Pons (tissue), 1 donor: ENCODE results near the gene MCCC2.
A peak's percentile ranks its signal among the peaks of the same experiment; 100 is the strongest.
"Not testable (repeated sequence)": the region's sequence is repeated elsewhere in the genome, so short reads cannot be mapped to it uniquely, and the experiment has no call there.

Source experiments
- DNase-seq: peaks from one replicate; pipeline ENCODE4 v3.0.0-alpha.2; 2016; ENCODE audit warnings: low spot score

MCCC2 gene

DNA sequence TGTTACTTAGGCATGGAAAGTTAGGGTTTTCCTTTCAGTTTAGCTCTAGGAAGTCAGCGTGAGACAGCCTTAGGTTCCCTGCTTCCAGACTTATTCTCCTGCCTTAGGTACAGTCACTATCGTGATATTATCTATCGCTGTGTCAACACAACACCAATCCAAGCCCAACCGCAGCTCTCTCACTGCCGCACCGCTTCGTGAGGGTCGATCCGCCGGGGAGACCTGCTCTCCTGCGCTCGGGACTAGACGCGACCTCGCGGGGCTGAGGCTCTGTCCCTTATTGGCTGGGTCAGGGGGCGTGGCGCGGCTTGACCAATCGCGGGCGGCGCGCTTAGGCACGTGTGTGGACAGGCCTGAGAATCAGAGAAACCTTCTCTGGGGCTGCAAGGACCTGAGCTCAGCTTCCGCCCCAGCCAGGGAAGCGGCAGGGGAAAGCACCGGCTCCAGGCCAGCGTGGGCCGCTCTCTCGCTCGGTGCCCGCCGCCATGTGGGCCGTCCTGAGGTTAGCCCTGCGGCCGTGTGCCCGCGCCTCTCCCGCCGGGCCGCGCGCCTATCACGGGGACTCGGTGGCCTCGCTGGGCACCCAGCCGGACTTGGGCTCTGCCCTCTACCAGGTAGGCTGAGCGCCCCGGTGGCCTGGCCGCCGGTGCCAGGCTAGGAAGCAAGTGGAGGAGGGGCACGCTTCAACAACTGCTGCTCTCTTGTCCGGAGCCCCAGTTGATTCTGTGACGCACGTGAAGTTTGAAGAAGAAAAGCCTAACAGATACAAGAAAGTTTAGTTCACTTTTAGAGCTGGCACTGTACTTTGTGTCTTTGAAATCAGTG is at the start of gene MCCC2:
MCCC2 (plus strand) TSS at position 400 of the 825 bp plus-strand sequence; CDS start at position 486, 86 bp downstream.
- peak; percentile 93 for DNase-seq

DNA sequence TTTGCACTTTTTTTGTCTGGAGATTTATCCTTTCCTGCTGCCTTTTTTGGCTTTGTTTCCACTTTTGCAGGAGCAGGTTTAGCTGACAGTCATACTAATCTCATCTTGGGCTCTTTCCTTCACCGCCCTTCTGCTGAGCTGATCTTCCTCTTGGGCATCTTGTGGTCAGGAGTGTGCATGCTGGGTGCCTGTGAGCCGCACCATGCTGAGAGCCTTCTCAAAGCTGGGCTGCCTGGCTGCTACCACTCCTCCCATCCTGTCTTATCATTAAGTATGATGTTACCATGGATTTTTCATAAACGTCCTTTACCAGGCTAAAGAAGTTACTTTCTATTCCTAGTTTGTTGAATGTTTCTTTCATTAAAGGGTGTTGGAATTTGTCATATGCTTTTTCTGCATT is 49.5 kb upstream of the MCCC2 start:
- DNase-seq = no peak

DNA sequence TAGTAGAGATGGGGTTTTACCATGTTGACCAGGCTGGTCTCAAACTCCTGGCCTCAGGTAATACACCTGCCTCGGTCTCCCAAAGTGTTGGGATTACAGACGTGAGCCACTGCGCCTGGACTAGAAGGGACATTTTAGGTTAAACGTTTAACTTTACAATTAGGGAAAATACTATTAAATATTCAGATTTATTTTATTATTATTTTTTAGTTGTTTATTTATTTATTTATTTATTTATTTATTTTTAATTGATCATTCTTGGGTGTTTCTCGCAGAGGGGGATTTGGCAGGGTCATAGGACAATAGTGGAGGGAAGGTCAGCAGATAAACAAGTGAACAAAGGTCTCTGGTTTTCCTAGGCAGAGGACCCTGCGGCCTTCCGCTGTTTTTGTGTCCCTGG is 36.3 kb upstream of the MCCC2 start:
- not testable (repeated sequence) for DNase-seq

DNA sequence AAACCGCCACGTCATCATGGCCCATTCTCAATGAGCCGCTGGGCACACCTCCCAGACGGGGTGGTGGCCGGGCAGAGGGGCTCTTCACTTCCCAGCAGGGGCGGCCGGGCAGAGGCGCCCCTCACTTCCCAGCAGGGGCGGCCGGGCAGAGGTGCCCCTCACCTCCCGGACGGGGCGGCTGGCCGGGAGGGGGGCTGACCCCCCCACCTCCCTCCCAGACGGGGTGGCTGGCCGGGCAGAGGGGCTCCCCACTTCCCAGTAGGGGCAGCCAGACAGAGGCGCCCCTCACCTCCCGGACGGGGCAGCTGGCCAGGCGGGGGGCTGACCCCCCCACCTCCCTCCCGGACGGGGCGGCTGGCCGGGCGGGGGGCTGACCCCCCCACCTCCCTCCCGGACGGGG is 35.6 kb upstream of the MCCC2 start:
- not testable (repeated sequence) for DNase-seq

GRCh38 chr5:71552026-71552749 is 35.0 kb upstream of the MCCC2 start:
- DNase-seq = not testable (repeated sequence)

DNA sequence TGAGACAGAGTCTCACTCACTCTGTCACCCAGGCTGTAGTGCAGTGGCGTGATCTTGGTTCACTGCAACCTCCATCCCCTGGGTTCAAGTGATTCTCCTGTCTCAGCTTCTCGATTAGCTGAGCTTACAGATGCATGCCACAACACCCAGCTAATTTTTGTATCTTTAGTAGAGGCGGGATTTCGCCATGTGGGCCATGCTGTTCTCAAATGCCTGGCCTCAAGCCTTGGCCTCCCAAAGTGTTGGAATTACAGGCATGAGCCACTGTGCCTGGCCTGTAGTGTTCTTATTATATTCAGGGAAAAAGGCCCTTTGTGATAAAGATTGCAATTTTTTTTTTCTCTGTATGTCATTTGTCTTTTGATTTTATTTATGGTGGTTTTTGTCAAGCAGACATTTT is 24.0 kb upstream of the MCCC2 start:
- no peak for DNase-seq

DNA sequence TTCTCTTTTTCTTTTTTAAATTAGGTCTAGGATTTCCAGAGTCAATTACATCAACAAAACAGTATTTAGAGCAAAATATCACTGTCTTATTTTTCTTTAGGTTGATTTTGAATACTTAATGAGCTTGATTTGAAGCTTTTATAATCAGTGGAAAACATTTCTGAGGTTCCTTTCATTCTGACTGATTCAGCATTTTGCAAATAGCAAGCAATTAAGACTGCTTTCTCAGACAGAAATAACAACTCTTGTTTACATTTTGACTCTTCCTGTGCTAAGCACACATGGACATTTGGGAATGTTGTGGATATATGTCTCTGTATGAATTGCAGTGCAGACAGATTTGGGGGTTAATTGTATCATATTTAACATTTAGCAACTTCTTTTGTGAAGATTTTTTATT is 22.2 kb upstream of the MCCC2 start:
- DNase-seq = no peak

DNA sequence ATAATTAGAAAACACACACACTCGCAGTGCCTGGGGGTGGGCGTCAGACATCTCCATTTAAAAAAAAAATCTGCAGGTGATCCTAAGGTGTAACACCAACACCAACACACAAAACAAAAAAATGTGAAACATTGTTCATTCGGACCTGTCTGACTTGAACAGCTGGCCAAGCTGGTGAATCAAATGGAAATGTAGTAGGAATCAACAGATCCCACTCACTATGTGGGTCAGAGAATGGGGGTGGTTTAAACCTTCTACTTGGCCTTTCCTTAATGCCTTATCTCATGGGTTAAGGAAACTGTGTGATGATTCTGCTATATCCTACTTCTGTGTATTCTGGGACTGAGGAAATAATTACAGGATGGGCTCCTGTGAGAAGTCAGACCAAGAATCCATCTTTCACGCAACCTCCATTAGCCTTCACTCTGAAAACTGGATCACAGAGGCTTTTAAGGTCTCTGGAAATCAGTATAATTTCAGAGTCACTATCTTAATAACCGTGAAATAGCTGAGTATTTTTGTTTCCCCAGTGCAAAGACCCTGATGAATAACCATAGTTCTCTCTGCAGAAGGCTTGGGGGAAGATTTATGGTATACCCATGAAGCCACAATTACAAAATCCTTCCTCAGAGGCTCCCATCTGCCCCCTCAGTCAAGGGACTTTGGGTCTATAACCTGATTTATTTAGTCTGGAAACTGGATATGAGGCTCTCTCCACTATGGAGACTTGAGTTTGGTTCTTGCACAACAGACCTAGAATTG is 17.2 kb upstream of the MCCC2 start:
- DNase-seq = no peak

DNA sequence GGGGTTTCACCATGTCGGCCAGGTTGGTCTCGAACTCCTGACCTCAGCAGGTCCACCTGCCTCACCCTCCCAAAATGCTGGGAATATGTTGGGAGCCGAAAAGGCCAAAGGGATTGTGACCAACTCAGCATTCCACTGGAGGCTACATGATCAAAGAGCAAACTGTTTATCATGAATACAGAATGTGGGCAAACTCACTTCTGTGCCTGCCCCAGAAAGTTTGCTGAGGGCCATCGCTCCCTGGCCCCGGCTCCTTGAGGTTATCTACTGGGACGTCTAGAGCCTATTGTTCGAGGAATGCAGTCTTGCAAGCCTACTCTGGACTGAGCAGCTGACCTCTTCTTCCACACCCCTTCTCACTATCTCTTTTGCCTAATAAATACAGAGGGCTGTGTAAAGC is 15.3 kb upstream of the MCCC2 start:
- DNase-seq = not testable (repeated sequence)

DNA sequence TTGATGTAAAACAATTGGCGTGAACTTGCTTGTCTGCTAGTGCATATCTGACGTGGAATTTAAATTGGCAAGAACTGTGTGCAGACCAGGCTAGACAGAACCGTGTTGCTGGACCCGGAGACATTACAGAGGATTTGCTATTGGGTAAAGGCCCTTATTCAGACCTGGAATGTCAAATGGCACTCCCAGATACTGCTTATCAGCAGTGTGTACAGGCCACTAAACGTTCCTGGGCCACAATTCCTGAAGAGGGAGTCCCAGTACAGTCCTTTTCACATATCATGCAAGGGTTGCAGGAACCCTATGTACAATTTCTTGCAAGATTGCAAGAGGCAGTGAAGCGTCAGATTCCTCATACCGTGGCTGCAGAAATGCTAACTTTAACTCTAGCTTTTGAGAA is 13.5 kb upstream of the MCCC2 start:
- DNase-seq = no peak

GRCh38 chr5:71575588-71575987 is 11.6 kb upstream of the MCCC2 start:
- not testable (repeated sequence) for DNase-seq

DNA sequence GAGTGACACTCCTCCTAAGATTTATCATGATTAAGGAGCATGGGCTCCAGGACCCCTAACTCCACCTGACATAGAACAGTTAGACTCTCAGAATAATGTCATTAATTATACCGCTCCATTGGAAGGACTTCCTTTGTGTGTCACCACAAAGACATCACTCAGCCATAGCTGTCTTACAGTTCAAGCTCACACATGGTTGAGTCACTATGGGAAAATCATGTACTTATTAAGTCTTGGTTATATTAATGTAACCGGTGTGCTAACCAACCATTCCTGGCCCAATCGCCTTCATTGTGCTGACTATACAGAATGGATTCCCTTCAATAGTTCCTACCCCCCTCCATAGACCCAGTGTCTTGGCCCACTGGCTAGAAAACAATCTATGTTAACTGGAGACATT is 10.9 kb upstream of the MCCC2 start:
- no peak for DNase-seq

- not testable (repeated sequence) for DNase-seq
Measured at GRCh38 chr5:71577839-71578238, 9.3 kb upstream of the MCCC2 start.

- DNase-seq = no peak
Measured at GRCh38 chr5:71582945-71583584, 4.1 kb upstream of the MCCC2 start.

GRCh38 chr5:71586052-71586940 is 844 bp upstream of the MCCC2 start:
- peak; percentile 45 for DNase-seq

DNA sequence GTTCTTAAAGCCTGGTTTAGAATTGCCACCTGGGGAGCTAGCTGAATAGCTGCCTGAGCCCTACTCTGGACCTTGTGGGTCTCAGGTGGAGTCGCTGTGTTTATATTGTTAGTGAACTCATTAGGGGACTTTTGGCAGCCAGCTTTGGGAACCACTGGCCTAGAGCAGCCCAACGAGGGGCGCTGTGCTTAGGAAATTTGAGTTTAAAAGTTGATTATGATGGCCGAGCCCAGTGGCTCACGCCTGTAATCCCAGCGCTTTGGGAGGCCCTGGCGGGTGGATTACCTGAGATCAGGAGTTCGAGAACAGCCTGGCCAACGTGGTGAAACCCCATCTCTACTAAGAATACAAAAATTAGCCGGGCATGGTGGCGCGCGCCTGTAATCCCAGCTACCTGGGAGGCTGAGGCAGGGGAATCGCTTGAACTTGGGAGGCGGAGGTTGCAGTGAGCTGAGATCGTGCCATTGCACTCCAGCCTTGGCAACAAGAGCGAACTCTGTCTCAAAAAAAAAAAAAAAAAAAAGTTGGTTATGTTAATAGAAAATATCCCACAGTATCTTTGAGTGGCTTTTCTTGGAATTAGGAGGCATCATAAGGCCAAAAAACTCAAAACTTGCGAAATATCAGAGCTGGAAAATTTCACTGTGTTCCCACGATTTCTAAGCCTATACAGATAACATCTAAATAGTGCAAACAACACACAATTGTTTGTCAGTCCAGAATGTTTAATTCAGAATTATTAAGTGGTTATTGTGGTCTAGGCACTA is 809 bp downstream of the MCCC2 start:
- no peak for DNase-seq

DNA sequence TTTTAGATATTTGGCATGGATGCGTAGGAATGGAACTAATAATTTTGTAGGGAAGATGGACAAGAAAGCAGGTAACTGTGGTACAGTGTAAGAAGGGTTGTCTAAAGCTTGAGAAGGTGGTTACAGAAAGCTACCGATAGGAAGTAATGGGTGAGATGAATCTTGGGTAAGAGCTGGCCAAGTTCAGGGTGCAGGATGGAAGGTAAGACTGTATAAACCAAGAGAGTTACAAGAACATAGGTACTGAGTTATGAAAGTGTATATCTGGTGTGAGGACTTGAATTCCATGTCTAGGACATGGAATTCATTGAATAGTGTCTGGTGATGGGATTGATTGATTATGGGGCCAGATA is 1.4 kb downstream of the MCCC2 start:
- no peak for DNase-seq

GRCh38 chr5:71589903-71590302 is 2.8 kb downstream of the MCCC2 start:
- DNase-seq = no peak

DNA sequence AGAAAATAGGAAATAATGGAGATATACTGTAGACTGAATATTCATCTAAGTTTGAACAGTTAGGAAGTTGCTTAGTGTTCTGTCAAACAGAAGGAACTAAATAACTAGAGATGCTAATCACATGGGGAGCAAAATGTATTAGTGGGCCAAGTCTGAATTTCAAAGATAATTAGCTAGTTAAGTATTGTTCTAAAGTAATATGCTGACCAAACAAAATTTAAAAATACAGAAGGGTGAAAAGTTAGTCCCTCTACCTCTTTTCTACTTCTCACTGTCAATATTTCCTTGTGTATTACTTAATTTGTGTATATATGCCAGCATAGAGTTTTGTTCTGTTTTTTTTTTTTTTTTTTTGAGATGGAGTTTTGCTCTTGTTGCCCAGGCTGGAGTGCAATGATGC is 4.0 kb downstream of the MCCC2 start:
- DNase-seq = no peak

DNA sequence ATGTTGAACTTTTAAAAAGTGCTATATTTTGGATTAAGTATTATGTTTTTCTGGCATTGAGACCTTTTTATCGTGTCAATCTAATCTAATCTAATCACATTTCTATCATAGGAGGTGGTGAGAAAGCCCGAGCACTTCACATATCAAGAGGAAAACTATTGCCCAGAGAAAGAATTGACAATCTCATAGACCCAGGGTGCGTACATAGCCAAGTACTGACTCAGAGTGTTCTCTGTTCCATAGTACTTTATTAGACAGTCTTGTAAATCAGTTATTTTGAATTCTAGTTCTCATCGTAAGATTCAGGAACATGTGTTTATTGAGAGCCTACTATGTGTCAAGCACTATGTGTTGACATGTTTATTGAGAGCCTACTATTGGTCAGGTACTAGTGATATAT is 9.0 kb downstream of the MCCC2 start:
- no peak for DNase-seq
